Measurements from ENCODE around the gene ARSH.

DNA sequence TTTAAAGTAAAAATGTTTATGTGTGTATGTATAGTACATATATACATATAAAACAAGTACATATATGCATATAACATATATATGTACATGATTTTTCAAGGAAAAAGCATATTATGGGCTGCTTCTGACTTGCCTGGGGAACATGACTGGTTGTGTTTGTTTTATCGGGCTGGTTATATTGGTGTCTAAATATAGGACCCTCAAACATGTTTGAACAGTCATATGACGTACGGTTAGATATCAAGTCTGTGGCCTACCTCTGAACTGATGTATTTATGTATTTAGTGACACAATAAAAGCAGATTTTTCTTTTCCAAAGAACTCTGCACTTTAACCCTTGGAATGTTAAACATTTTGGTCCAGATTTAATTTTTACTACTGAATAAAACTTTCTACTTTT, 39.3 kb upstream of the ARSH start:
- no peak for TF ChIP-seq BHLHE40 (IDR thresholded peaks at IDR 0.05; ENCODE audit: borderline replicate concordance)
- no peak for TF ChIP-seq SP1 (IDR thresholded peaks at IDR 0.05)
- TF ChIP-seq ZNF384 (IDR thresholded peaks at IDR 0.05), result no peak
- TF ChIP-seq FOXM1 (IDR thresholded peaks at IDR 0.05; ENCODE audit: borderline replicate concordance), result no peak
- TF ChIP-seq ELF4 (IDR thresholded peaks at IDR 0.05), result no peak
- TF ChIP-seq, protein P1, sequence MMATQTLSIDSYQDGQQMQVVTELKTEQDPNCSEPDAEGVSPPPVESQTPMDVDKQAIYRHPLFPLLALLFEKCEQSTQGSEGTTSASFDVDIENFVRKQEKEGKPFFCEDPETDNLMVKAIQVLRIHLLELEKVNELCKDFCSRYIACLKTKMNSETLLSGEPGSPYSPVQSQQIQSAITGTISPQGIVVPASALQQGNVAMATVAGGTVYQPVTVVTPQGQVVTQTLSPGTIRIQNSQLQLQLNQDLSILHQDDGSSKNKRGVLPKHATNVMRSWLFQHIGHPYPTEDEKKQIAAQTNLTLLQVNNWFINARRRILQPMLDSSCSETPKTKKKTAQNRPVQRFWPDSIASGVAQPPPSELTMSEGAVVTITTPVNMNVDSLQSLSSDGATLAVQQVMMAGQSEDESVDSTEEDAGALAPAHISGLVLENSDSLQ (IDR thresholded peaks at IDR 0.05), result no peak
- TF ChIP-seq ARNT (IDR thresholded peaks at IDR 0.05), result no peak
- TF ChIP-seq SUZ12 (IDR thresholded peaks at IDR 0.05), result no peak
- no peak for TF ChIP-seq TARDBP (IDR thresholded peaks at IDR 0.05)
- TF ChIP-seq FOXA1 (IDR thresholded peaks at IDR 0.05), result no peak
- no peak for TF ChIP-seq NFRKB (IDR thresholded peaks at IDR 0.05)
- no peak for TF ChIP-seq FOXK2 (IDR thresholded peaks at IDR 0.05)
- no peak for TF ChIP-seq L3MBTL2 (conservative IDR thresholded peaks at IDR 0.05)
